ENCODE results near the gene SHISAL2A.
A peak's percentile ranks its signal among the peaks of the same experiment; 100 is the strongest.

Gene SHISAL2A

GRCh38 chr1:52668711-52669110 is 35.7 kb downstream of the SHISAL2A start:
- peak; percentile 50 for DNase-seq (ENCODE audit: low read depth)
- TF ChIP-seq, protein P1, sequence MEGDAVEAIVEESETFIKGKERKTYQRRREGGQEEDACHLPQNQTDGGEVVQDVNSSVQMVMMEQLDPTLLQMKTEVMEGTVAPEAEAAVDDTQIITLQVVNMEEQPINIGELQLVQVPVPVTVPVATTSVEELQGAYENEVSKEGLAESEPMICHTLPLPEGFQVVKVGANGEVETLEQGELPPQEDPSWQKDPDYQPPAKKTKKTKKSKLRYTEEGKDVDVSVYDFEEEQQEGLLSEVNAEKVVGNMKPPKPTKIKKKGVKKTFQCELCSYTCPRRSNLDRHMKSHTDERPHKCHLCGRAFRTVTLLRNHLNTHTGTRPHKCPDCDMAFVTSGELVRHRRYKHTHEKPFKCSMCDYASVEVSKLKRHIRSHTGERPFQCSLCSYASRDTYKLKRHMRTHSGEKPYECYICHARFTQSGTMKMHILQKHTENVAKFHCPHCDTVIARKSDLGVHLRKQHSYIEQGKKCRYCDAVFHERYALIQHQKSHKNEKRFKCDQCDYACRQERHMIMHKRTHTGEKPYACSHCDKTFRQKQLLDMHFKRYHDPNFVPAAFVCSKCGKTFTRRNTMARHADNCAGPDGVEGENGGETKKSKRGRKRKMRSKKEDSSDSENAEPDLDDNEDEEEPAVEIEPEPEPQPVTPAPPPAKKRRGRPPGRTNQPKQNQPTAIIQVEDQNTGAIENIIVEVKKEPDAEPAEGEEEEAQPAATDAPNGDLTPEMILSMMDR (conservative IDR thresholded peaks at IDR 0.05; ENCODE audit: control insufficient read depth, insufficient read depth, low read depth, low read length) = no peak
- H3K4me3 ChIP-seq (ENCODE audit: control insufficient read depth, low read depth, low read length) = no peak overlapping the region

GRCh38 chr1:52669696-52670095 is 36.7 kb downstream of the SHISAL2A start:
- TF ChIP-seq, protein P1 (conservative IDR thresholded peaks at IDR 0.05; ENCODE audit: control insufficient read depth, insufficient read depth, low read depth, low read length) = no peak
- no peak for DNase-seq (ENCODE audit: low read depth)
- H3K4me3 ChIP-seq (ENCODE audit: control insufficient read depth, low read depth, low read length) = no peak overlapping the region

DNA sequence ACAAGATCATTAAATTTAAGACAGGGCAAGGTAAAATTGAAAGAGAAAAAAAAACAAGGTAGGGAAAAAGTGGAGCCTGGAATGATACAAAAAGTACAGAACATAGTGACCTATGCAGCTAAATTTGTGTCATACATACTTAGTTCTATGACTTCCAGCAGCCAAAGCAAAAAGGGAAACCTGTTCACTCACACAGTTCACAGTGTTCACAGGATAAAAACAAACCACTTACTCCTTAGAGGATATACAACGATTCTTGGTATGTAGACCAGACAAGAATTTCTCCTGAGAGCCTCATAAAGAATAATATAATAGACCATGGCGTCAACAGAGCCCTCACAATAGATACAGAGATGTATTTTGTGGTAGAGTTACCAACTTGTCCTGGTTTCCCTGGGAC is 37.6 kb downstream of the SHISAL2A start:
- no peak for DNase-seq (ENCODE audit: low read depth)
- no peak overlapping the region for H3K4me3 ChIP-seq (ENCODE audit: control insufficient read depth, low read depth, low read length)
- TF ChIP-seq, protein P1 (conservative IDR thresholded peaks at IDR 0.05; ENCODE audit: control insufficient read depth, insufficient read depth, low read depth, low read length) = no peak

DNA sequence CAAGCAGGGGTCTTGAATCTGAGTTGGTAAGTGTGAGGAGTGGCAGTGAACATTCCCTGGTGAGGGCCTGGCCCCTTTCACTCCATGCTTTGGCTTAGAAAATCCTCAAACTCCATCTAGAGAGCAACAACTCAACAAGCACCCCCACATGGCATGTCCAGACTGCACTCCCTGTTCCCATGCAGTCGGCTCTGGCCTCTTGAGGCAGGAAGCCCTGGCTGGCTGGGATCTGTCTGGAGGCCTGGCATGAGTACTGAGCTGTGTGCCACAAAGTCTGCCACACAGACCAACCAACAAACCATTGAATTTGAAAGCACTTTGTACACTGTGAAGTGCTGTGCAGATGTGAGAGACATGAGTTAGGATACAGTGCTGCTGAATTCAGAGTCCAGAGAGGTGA is 40.0 kb downstream of the SHISAL2A start:
- TF ChIP-seq, protein P1 (conservative IDR thresholded peaks at IDR 0.05; ENCODE audit: control insufficient read depth, insufficient read depth, low read depth, low read length) = no peak
- H3K4me3 ChIP-seq (ENCODE audit: control insufficient read depth, low read depth, low read length) = no peak overlapping the region
- DNase-seq (ENCODE audit: low read depth) = no peak

DNA sequence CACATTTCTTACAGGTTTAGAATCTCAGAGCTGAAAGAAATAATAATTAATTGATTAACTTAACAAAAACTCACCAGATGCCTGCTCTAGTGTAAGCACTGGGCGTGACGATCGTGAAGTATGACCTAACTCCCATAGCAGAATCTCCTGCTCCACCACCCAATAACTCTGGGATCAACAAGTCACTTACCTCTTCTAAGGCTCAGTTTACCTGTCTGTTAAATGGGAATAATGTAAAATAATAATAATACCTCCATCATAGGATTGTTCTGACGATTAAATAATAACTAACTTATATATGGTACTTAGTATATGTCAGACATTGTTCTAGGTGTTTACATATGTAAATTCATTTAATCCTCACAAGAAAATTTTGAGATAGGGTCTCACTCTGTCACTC is 40.5 kb downstream of the SHISAL2A start:
- DNase-seq (ENCODE audit: low read depth) = no peak
- no peak overlapping the region for H3K4me3 ChIP-seq (ENCODE audit: control insufficient read depth, low read depth, low read length)
- TF ChIP-seq, protein P1 (conservative IDR thresholded peaks at IDR 0.05; ENCODE audit: control insufficient read depth, insufficient read depth, low read depth, low read length) = no peak

- no peak overlapping the region for H3K4me3 ChIP-seq (ENCODE audit: control insufficient read depth, low read depth, low read length)
- TF ChIP-seq, protein P1 (conservative IDR thresholded peaks at IDR 0.05; ENCODE audit: control insufficient read depth, insufficient read depth, low read depth, low read length) = no peak
- DNase-seq (ENCODE audit: low read depth) = no peak
These were observed 41.8 kb downstream of the SHISAL2A start for GRCh38 chr1:52674497-52675384.

Measured in fibroblast of mammary gland (primary cell).